ENCODE data around the gene ACR.

DNA sequence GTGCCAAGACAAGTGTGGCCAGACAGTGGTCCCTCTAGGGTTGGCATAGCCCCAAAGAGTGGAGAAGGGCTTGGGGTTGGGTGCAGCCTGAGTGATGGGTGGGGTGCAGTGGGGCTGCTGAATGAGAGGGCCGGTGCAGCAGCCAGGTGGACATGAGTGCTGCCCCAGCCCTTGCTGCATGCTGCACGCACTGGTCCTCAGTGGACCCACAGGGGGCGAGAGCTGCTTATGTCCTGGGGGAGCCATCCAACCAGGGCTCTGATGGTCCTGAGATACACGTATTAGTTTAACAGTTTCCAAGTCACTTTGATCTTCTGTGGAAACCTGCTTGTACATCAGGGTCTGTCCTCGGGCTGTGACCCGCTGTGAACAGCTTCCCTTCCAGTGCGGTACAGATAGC is 23.9 kb upstream of the ACR start:
- TF ChIP-seq, protein P1, sequence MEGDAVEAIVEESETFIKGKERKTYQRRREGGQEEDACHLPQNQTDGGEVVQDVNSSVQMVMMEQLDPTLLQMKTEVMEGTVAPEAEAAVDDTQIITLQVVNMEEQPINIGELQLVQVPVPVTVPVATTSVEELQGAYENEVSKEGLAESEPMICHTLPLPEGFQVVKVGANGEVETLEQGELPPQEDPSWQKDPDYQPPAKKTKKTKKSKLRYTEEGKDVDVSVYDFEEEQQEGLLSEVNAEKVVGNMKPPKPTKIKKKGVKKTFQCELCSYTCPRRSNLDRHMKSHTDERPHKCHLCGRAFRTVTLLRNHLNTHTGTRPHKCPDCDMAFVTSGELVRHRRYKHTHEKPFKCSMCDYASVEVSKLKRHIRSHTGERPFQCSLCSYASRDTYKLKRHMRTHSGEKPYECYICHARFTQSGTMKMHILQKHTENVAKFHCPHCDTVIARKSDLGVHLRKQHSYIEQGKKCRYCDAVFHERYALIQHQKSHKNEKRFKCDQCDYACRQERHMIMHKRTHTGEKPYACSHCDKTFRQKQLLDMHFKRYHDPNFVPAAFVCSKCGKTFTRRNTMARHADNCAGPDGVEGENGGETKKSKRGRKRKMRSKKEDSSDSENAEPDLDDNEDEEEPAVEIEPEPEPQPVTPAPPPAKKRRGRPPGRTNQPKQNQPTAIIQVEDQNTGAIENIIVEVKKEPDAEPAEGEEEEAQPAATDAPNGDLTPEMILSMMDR (IDR thresholded peaks at IDR 0.05; ENCODE audit: low read depth, low read length): no peak
- no peak for TF ChIP-seq POLR2A (IDR thresholded peaks at IDR 0.05; ENCODE audit: extremely low read depth, insufficient read length)
- TF ChIP-seq, protein P2, sequence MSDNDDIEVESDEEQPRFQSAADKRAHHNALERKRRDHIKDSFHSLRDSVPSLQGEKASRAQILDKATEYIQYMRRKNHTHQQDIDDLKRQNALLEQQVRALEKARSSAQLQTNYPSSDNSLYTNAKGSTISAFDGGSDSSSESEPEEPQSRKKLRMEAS (IDR thresholded peaks at IDR 0.05; ENCODE audit: low read depth, low read length): no peak

All from NB4 (cell line).